DND-41 (cell line): ENCODE measurements around the gene NXPH1.

ENCODE experiments used
- EZH2 ChIP-seq: IDR thresholded peaks from 3 replicates; pipeline ENCODE4 v1.6.1; 2012; ENCODE audit warnings: borderline replicate concordance, low read depth, mild to moderate bottlenecking, moderate library complexity, low read length, inconsistent platforms; ENCODE audit not compliant: severe bottlenecking
- TF ChIP-seq, protein P1 (sequence below): IDR thresholded peaks from 2 replicates; pipeline ENCODE4 v1.5.1; 2012; ENCODE audit warnings: borderline replicate concordance, low read length, moderate library complexity, mild to moderate bottlenecking; ENCODE audit not compliant: poor library complexity, severe bottlenecking; ENCODE audit errors: extremely low read depth

DNA sequence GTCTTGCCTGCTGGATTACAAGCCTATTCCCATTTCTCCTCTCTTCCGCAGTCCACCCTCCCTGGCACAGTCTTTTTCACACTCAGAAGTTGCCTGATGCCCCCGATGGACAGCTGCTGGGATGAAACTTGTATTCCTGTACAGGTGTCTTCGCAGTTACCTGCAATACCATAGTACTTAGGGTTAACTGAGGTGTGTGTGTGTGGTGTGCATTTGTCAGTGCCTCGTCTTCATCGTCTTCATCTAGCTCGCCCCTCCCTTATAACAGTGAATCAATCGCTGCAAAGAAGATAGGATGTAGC, 11.0 kb downstream of the NXPH1 start:
- TF ChIP-seq, protein P1, sequence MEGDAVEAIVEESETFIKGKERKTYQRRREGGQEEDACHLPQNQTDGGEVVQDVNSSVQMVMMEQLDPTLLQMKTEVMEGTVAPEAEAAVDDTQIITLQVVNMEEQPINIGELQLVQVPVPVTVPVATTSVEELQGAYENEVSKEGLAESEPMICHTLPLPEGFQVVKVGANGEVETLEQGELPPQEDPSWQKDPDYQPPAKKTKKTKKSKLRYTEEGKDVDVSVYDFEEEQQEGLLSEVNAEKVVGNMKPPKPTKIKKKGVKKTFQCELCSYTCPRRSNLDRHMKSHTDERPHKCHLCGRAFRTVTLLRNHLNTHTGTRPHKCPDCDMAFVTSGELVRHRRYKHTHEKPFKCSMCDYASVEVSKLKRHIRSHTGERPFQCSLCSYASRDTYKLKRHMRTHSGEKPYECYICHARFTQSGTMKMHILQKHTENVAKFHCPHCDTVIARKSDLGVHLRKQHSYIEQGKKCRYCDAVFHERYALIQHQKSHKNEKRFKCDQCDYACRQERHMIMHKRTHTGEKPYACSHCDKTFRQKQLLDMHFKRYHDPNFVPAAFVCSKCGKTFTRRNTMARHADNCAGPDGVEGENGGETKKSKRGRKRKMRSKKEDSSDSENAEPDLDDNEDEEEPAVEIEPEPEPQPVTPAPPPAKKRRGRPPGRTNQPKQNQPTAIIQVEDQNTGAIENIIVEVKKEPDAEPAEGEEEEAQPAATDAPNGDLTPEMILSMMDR = peak; percentile 5
- TF ChIP-seq EZH2 = no peak
